C4-2B (cell line): ENCODE results near the gene PLGRKT.

Experiments used
- ZFX ChIP-seq: fragments of 450-650 bp; IDR thresholded peaks from 2 replicates; pipeline ENCODE4 v1.6.1; 2017
- TF ChIP-seq, protein P1 (sequence below): fragments of 450-650 bp; conservative IDR thresholded peaks from 2 replicates; pipeline ENCODE4 v1.5.1; 2017; ENCODE audit warnings: mild to moderate bottlenecking

DNA sequence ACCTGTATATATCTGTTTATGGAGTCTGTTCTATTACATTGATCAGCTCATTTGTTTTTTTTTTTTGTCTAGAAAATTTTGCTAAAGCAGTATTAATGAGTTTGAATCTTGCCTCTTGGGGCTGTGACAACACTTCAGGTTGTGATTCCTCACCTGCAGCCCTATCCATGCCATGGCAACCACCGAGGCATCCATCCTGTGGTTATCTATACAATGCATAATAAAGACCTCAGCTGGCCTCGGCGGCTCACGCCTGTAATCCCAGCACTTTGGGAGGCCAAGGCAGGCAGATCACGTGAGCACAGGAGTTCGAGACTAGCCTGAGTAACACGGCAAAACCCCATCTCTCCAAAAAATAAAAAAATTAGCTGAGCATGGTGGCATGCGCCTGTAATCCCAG lies 44.5 kb upstream of the PLGRKT start:
- TF ChIP-seq, protein P1, sequence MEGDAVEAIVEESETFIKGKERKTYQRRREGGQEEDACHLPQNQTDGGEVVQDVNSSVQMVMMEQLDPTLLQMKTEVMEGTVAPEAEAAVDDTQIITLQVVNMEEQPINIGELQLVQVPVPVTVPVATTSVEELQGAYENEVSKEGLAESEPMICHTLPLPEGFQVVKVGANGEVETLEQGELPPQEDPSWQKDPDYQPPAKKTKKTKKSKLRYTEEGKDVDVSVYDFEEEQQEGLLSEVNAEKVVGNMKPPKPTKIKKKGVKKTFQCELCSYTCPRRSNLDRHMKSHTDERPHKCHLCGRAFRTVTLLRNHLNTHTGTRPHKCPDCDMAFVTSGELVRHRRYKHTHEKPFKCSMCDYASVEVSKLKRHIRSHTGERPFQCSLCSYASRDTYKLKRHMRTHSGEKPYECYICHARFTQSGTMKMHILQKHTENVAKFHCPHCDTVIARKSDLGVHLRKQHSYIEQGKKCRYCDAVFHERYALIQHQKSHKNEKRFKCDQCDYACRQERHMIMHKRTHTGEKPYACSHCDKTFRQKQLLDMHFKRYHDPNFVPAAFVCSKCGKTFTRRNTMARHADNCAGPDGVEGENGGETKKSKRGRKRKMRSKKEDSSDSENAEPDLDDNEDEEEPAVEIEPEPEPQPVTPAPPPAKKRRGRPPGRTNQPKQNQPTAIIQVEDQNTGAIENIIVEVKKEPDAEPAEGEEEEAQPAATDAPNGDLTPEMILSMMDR, result no peak
- TF ChIP-seq ZFX, result no peak
